ENCODE measurements around the gene BEST3. TPM values are rescaled to one million over a fixed set of nuclear protein-coding genes. Genes with fewer than 3 reads are reported as not detected.

The BEST3 gene
- total RNA-seq, 1 experiment from 2014 or later, result 1.1 TPM

GRCh38 chr12:69645031-69645430 lies 54.1 kb downstream of the BEST3 start:
- intact Hi-C loops (cut with micrococcal nuclease; ENCODE audit: unreplicated experiment), result no loop called here
- Mint-ChIP-seq H3K36me3 (ENCODE audit: insufficient read depth, unreplicated experiment) (no peaks in the 10 kb centered on the region), H3K9me3 (ENCODE audit: low read depth, unreplicated experiment) (no peaks in the 10 kb centered on the region), H3K27me3 (ENCODE audit: unreplicated experiment) (peaks cover 23% of the 10 kb centered on the region), H3K27ac (ENCODE audit: unreplicated experiment) (no peak overlapping the region), H3K4me3 (ENCODE audit: low read depth, unreplicated experiment) (no peak overlapping the region), H3K4me1 (ENCODE audit: low read depth, unreplicated experiment) (no peaks in the 10 kb centered on the region)
- TF ChIP-seq CTCF (IDR thresholded peaks at IDR 0.05; ENCODE audit: unreplicated experiment), result no peak
- BruUV-seq (replicated peaks), result no TSS peak
- CTCF ChIA-PET, result no interaction called here
- no peak for DNase-seq

GRCh38 chr12:69644511-69644910 lies 54.6 kb downstream of the BEST3 start:
- Mint-ChIP-seq H3K9me3 (ENCODE audit: low read depth, unreplicated experiment) (no peaks in the 10 kb centered on the region), H3K27ac (ENCODE audit: unreplicated experiment) (no peak overlapping the region), H3K27me3 (ENCODE audit: unreplicated experiment) (peaks cover 20% of the 10 kb centered on the region), H3K4me3 (ENCODE audit: low read depth, unreplicated experiment) (no peak overlapping the region), H3K36me3 (ENCODE audit: insufficient read depth, unreplicated experiment) (no peaks in the 10 kb centered on the region), H3K4me1 (ENCODE audit: low read depth, unreplicated experiment) (no peaks in the 10 kb centered on the region)
- no TSS peak for BruUV-seq (replicated peaks)
- CTCF ChIA-PET, result no interaction called here
- TF ChIP-seq CTCF (IDR thresholded peaks at IDR 0.05; ENCODE audit: unreplicated experiment), result no peak
- no peak for DNase-seq
- intact Hi-C loops (cut with micrococcal nuclease; ENCODE audit: unreplicated experiment), result no loop called here

GRCh38 chr12:69642531-69642930 lies 56.6 kb downstream of the BEST3 start:
- H3K27ac Mint-ChIP-seq (ENCODE audit: unreplicated experiment), result no peak overlapping the region

GRCh38 chr12:69641546-69641945 lies 57.6 kb downstream of the BEST3 start:
- Mint-ChIP-seq H3K4me3 (ENCODE audit: low read depth, unreplicated experiment) (no peak overlapping the region), H3K36me3 (ENCODE audit: insufficient read depth, unreplicated experiment) (no peaks in the 10 kb centered on the region), H3K4me1 (ENCODE audit: low read depth, unreplicated experiment) (no peaks in the 10 kb centered on the region), H3K27ac (ENCODE audit: unreplicated experiment) (no peak overlapping the region), H3K27me3 (ENCODE audit: unreplicated experiment) (no peaks in the 10 kb centered on the region), H3K9me3 (ENCODE audit: low read depth, unreplicated experiment) (no peaks in the 10 kb centered on the region)
- intact Hi-C loops (cut with micrococcal nuclease; ENCODE audit: unreplicated experiment), result no loop called here
- no peak for DNase-seq
- no TSS peak for BruUV-seq (replicated peaks)
- CTCF ChIA-PET, result no interaction called here
- no peak for TF ChIP-seq CTCF (IDR thresholded peaks at IDR 0.05; ENCODE audit: unreplicated experiment)

More at GRCh38 chr12:69642531-69642930, 56.6 kb downstream of the BEST3 start:
- no TSS peak for BruUV-seq (replicated peaks)
- DNase-seq, result no peak
- intact Hi-C loops (cut with micrococcal nuclease; ENCODE audit: unreplicated experiment), result no loop called here
- CTCF ChIA-PET, result no interaction called here
- Mint-ChIP-seq H3K4me1 (ENCODE audit: low read depth, unreplicated experiment) (no peaks in the 10 kb centered on the region), H3K36me3 (ENCODE audit: insufficient read depth, unreplicated experiment) (no peaks in the 10 kb centered on the region), H3K27me3 (ENCODE audit: unreplicated experiment) (peaks cover 9% of the 10 kb centered on the region), H3K4me3 (ENCODE audit: low read depth, unreplicated experiment) (no peak overlapping the region), H3K9me3 (ENCODE audit: low read depth, unreplicated experiment) (no peaks in the 10 kb centered on the region)
- TF ChIP-seq CTCF (IDR thresholded peaks at IDR 0.05; ENCODE audit: unreplicated experiment), result no peak

Data from Calu3 (cell line).